Right cardiac atrium (tissue), 5 donors: ENCODE measurements around the gene PTPMT1. TPM values are rescaled to one million over a fixed set of nuclear protein-coding genes. Genes with fewer than 3 reads are reported as not detected.
"Not testable (repeated sequence)": the region's sequence is repeated elsewhere in the genome, so short reads cannot be mapped to it uniquely, and the experiment has no call there.

Source experiments
- ATAC-seq, 2 donors: fragments of 200-7000 bp; cut with Tn5 transposase; one replicate each; pipeline versions ENCODE4 v1.8.0 to v1.9.1; 2020; ENCODE audit warnings: moderate library complexity in 2 of 2, mild to moderate bottlenecking in 1 of 2
- DNase-seq, 3 donors: peaks; one replicate each; pipeline ENCODE4 v3.0.0-alpha.2; 2020
- H3K27ac ChIP-seq: one replicate; pipeline ENCODE4 v1.5.1; 2013; ENCODE audit warnings: mild to moderate bottlenecking, low read length, control low read depth, moderate library complexity
- H3K27me3 ChIP-seq: one replicate; pipeline ENCODE4 v1.6.1; 2013; ENCODE audit not compliant: control insufficient read depth, insufficient read depth
- H3K4me1 ChIP-seq: one replicate; pipeline ENCODE4 v1.6.1; 2013; ENCODE audit warnings: low read length; ENCODE audit not compliant: control insufficient read depth, insufficient read depth
- H3K4me3 ChIP-seq: one replicate; pipeline ENCODE4 v1.5.1; 2013; ENCODE audit warnings: low read length, control low read depth
- H3K9me3 ChIP-seq: one replicate; pipeline ENCODE4 v1.6.1; 2013; ENCODE audit warnings: low read length; ENCODE audit not compliant: control insufficient read depth
- WGBS: extraction: QIAGEN DNeasy Blood & Tissue Kit; methylation state at CpG from one replicate; pipeline ENCODE4 v1.1.7; 2013; 5-methylcytosine and 5-hydroxymethylcytosine counted together
- intact Hi-C, 4 donors: fragments of 100-400 bp; cut with DNase I; formaldehyde crosslinking; loops; one replicate each; pipeline versions ENCODE4 v1.11.0 to v1.14.0; 2022 to 2023
- long read RNA-seq, 4 donors: library from polyadenylated mRNA; unstranded; transcript quantifications; one replicate each; pipeline ENCODE4 v2.0.0, GENCODE V29; 2020 to 2021
- polyA plus RNA-seq: library from polyadenylated mRNA; stranded (reverse); fragments of 200-250 nt; gene quantifications from one replicate; pipeline ENCODE4 v1.2.3, GENCODE V29; 2013
- total RNA-seq, 4 donors: library from RNA; stranded (reverse); fragmentation: NEBNext Ultra II Directional; extraction: Animal tissue kit (Norgen Biotek cat#: 25700); gene quantifications; one replicate each; pipeline ENCODE4 v1.2.1, GENCODE V29; 2021
- donor health status: healthy with polysubstance abuse.
- donor health status: DM: no; HTN: yes; CAD: no.
- donor health status: DM: no; HTN: no; CAD: no.
- donor health status: DM: no; HTN: yes; CAD: no; lungs with severe emphysema.
- donor health status: DM: yes; HTN: yes; CAD: no.

PTPMT1 gene
- total RNA-seq: 10 to 100 TPM; 13.9 to 17.2 (median 15.3) TPM
- 22.5 TPM for polyA plus RNA-seq
- long read RNA-seq, donor 1, transcript PTPMT1-202 (4 exons, 768 nt): major isoform, 24 of 34 reads
- long read RNA-seq, donor 1, transcript PTPMT1-205 (3 exons, 1,611 nt): minor isoform, 5 of 34 reads
- long read RNA-seq, donor 1, partial matches to known transcripts: 0 of 34 reads
- long read RNA-seq, donor 1, other reads (novel, unspliced or antisense): 1 of 34 reads
- long read RNA-seq, donor 2, partial matches to known transcripts: 0 of 9 reads
- long read RNA-seq, donor 2, other reads (novel, unspliced or antisense): 0 of 9 reads
- long read RNA-seq, donor 3, transcript PTPMT1-205 (3 exons, 1,611 nt): minor isoform, 7 of 35 reads
- long read RNA-seq, donor 3, transcript PTPMT1-201 (3 exons, 928 nt): minor isoform, 5 of 35 reads
- long read RNA-seq, donor 3, transcript PTPMT1-203 (2 exons, 1,014 nt): minor isoform, 7 of 35 reads
- long read RNA-seq, donor 3, transcript PTPMT1-202 (4 exons, 768 nt): major isoform, 16 of 35 reads
- long read RNA-seq, donor 3, partial matches to known transcripts: 0 of 35 reads
- long read RNA-seq, donor 3, other reads (novel, unspliced or antisense): 0 of 35 reads
- long read RNA-seq, donor 4, partial matches to known transcripts: 1 of 9 reads
- long read RNA-seq, donor 4, other reads (novel, unspliced or antisense): 1 of 9 reads

- ATAC-seq: peak; percentile 95 to 96
- intact Hi-C loops: no loop called here
- Histone ChIP-seq H3K9me3 (no peaks in the 10 kb centered on the region), H3K4me1 (no peaks in the 10 kb centered on the region), H3K4me3 (peak within 1 kb of the TSS; percentile 57), H3K27me3 (no peaks in the 10 kb centered on the region), H3K27ac (peak within 1 kb of the TSS; percentile 4)
- under 1% methylated on average over 86 of the region's 86 CpGs for WGBS
- DNase-seq: peak; percentile 82 to 93 (median 91)
These were observed at the start of gene PTPMT1 for GRCh38 chr11:47565340-47566148. Gene PTPMT1 (plus strand): TSS chr11:47565599. CDS start chr11:47565623, 24 bp downstream.

- no peak overlapping the region for H3K27ac ChIP-seq
- WGBS: 72% methylated on average over 3 of the region's 3 CpGs
- intact Hi-C loops: no loop called here
- no peaks in the 10 kb centered on the region for H3K9me3 ChIP-seq
- DNase-seq: no peak
- H3K4me1 ChIP-seq: peaks cover 18% of the 10 kb centered on the region
- ATAC-seq: no peak
- no peaks in the 10 kb centered on the region for H3K27me3 ChIP-seq
- no peak overlapping the region for H3K4me3 ChIP-seq
These were observed 49.2 kb upstream of the PTPMT1 start for GRCh38 chr11:47516155-47516554.

- intact Hi-C loops: no loop called here
- 88% methylated on average over 10 of the region's 10 CpGs for WGBS
- no peaks in the 10 kb centered on the region for H3K27me3 ChIP-seq
- peaks cover 18% of the 10 kb centered on the region for H3K4me1 ChIP-seq
- H3K9me3 ChIP-seq: no peaks in the 10 kb centered on the region
- DNase-seq (no peak), ATAC-seq (no peak)
- H3K27ac ChIP-seq: no peak overlapping the region
- no peak overlapping the region for H3K4me3 ChIP-seq
These were observed 48.2 kb upstream of the PTPMT1 start for GRCh38 chr11:47516984-47517853.

GRCh38 chr11:47518212-47518964, 47.0 kb upstream of the PTPMT1 start:
- intact Hi-C loops: no loop called here

DNA sequence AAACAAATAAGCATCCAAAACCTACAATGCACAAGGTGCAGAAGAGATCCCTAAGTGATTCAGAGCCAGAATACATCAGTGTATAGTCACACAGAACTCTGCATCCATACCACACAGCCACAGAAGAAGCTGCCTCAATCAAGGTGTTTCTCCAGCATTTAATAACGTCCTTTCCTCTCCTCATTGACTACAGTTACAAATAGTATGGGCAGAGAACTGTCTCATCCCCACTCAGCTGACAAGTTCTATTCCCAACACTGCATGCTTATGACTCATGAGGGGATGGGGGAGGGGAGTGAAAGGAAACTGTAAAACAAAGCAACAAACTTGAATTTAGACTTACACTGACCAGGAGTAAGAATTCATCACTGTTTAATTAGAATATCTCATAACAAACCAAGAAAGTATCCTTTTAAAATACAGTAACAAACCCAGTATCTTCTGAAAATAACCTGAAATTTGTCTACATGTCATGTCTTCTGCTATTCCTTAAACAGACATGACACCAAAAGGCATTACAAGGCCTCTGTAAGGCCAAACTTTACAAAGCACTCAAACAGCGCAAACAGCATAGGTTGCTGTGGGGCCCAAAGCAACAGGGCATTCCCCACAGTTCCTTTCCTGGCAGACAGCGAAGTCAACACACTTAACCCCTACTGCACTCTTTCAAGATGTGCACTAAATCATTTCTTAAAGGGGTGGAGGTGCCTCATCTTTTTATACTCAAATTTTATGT, 41.7 kb upstream of the PTPMT1 start:
- intact Hi-C loops: no loop called here
- H3K27ac ChIP-seq: peak overlapping the region; percentile 90
- ATAC-seq (peak; percentile 83 to 91), DNase-seq (no peak)
- no peak overlapping the region for H3K4me3 ChIP-seq
- peaks cover 15% of the 10 kb centered on the region for H3K4me1 ChIP-seq
- no peaks in the 10 kb centered on the region for H3K27me3 ChIP-seq
- 1% methylated on average over 3 of the region's 3 CpGs for WGBS
- H3K9me3 ChIP-seq: no peaks in the 10 kb centered on the region

More at GRCh38 chr11:47518212-47518964, 47.0 kb upstream of the PTPMT1 start:
- no peaks in the 10 kb centered on the region for H3K9me3 ChIP-seq
- peaks cover 19% of the 10 kb centered on the region for H3K4me1 ChIP-seq
- ATAC-seq (no peak), DNase-seq (no peak)
- 55% methylated on average over 3 of the region's 3 CpGs for WGBS
- no peak overlapping the region for H3K4me3 ChIP-seq
- no peak overlapping the region for H3K27ac ChIP-seq
- no peaks in the 10 kb centered on the region for H3K27me3 ChIP-seq

DNA sequence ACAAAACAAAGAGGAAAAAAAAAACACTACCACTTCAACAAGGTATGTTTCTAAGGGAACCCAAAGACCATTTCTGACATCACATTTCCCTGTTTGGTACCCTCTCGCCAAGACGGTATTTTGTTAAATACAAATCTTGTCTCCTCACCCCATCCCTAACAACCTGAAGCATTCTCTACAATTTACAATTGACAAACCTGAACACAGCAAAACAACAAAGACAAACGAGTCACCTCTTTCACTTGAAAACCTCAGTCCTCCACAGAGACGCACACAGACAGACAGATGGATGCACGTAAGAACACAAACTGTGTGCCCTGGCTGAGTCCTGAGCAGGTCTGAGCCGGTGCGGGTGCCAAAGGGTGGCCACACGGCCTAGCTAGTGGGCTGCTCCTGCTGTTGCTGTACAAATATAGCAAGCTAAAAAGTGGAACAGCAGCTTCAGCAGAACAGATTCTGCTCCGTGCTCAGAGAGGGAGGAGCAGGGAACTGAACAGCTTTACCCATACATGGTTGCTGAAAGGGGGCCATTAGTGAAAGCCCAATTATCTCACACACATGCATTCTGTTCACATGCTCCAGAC, 41.0 kb upstream of the PTPMT1 start:
- 26% methylated on average over 9 of the region's 9 CpGs for WGBS
- ATAC-seq: peak; percentile 59 to 80
- Histone ChIP-seq H3K27me3 (no peaks in the 10 kb centered on the region), H3K4me3 (peak overlapping the region; percentile 5), H3K9me3 (no peaks in the 10 kb centered on the region), H3K4me1 (peaks cover 14% of the 10 kb centered on the region), H3K27ac (peak overlapping the region; percentile 93)
- intact Hi-C loops: no loop called here
- DNase-seq: no peak

GRCh38 chr11:47526032-47526431, 39.4 kb upstream of the PTPMT1 start:
- H3K4me3 ChIP-seq, H3K27me3 ChIP-seq, intact Hi-C loops, DNase-seq, H3K9me3 ChIP-seq, H3K27ac ChIP-seq, ATAC-seq: not testable (repeated sequence)
- H3K4me1 ChIP-seq: peaks cover 12% of the 10 kb centered on the region
- WGBS: 94% methylated on average over 9 of the region's 9 CpGs

- Histone ChIP-seq H3K27me3 (no peaks in the 10 kb centered on the region), H3K27ac (no peak overlapping the region), H3K9me3 (no peaks in the 10 kb centered on the region), H3K4me3 (no peak overlapping the region), H3K4me1 (peaks cover 13% of the 10 kb centered on the region)
- ATAC-seq: no peak
- WGBS: 96% methylated on average over 6 of the region's 6 CpGs
- no peak for DNase-seq
- intact Hi-C loops: no loop called here
These were observed 38.2 kb upstream of the PTPMT1 start for GRCh38 chr11:47527186-47527585.

GRCh38 chr11:47529951-47530350, 35.4 kb upstream of the PTPMT1 start:
- intact Hi-C loops: no loop called here
- ATAC-seq (no peak), DNase-seq (no peak)
- Histone ChIP-seq H3K27ac (no peak overlapping the region), H3K9me3 (no peaks in the 10 kb centered on the region), H3K27me3 (no peaks in the 10 kb centered on the region), H3K4me3 (no peak overlapping the region), H3K4me1 (peaks cover 7% of the 10 kb centered on the region)
- WGBS: 98% methylated on average over 4 of the region's 4 CpGs
